ENCODE measurements around the gene IL22RA2.

The IL22RA2 gene

DNA sequence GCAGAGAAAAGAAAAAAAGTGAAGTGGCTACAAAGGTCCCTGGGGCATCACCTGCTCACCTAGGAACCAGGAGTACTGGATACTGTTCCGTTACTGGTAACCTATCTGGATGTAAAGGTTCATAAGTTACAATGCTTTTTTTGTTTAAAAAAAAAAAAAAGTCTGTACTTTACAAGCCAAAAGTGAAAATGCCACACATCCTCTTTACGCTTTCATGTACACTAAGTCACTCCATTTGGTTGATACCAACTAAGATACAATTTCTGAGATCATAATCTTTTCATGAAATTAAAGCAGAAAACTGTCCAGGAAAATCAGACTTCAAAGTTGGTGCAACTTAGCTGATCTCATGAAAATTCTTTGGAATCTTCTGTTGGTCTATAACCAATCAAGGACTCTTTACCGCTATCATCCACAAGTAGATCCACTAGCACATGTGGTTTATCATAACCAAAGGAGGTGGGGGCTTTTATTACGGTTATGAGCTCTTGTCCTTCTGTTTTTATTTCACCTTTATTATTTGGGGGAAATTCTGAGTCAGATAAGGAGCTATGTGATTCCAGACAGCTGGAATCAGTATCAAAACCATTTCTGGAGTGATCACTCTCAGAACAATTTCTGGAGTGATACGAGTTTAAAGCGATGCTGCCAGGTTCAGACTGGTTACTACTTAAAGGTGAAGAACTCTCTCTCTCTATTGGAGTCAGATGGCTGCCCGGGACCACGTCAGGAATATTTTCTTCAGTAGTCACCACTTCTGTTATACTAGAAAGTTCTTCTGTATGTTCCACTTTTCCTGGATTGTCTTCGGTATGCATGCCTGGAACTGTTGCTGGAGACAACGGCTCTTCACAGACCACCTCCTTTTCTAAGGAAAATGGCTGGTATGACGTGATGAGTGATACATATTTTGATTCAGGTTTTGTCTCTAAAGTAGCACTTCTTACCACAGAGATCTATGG lies 24.5 kb upstream of the IL22RA2 start:
- H3K4me3 ChIP-seq (ENCODE audit: low read depth, low read length), result no peak overlapping the region

DNA sequence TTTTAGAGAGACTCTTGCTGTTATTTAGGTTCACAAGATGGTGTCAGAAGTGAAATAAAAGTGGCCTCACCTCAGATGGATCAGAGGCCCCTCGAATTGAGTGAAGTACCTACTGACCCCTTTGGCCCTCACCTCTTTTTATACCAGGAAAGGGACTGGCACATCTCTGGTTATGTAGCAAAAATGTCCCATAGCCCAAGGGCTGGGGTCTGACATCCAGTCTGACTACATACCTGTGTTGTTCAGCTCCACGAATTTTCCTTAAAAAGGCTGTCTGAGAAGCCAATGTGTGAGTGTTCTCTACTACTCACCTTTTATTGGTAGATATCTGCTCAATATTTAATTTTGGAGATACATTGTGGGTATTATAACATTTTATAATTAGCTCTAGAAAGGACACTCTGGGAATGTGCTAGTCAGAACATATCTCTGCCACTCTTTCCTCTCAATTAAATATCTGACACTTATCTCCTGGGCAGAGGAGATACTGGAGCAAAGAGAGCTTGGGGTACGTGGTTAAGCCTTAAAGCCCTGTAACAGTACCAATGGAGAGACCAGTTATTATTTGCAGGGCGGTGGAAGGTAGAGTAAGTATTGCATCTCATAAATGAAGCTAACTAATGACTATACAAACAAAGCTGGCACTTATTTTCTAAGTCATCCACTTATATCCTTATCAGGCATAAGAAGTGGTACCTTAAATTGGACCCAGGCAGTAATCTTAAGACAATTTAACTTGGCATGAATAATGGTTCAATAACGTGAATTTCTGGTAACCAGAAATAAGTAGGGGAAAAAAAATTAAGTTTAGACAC lies 20.0 kb upstream of the IL22RA2 start:
- no peak overlapping the region for H3K4me3 ChIP-seq (ENCODE audit: low read depth, low read length)

DNA sequence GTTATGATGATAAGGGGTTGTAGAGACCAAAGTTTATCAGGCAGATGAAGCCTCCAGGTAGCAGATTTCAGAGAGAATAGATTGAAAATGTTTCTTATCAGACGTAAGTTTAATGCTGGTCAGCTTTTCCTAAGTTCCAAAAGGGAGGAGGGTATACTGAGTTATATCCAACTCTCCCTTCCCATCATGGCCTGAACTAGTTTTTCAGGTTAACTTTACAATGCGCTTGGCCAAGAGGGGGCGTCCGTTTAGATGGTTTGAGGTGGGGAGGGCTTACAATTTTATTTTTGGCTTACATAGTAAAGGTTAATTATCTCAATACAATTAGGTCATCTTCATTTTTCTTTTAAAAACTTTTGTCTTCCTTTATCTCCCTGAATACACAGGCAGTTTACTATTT lies 19.4 kb upstream of the IL22RA2 start:
- no peak overlapping the region for H3K4me3 ChIP-seq (ENCODE audit: low read depth, low read length)

DNA sequence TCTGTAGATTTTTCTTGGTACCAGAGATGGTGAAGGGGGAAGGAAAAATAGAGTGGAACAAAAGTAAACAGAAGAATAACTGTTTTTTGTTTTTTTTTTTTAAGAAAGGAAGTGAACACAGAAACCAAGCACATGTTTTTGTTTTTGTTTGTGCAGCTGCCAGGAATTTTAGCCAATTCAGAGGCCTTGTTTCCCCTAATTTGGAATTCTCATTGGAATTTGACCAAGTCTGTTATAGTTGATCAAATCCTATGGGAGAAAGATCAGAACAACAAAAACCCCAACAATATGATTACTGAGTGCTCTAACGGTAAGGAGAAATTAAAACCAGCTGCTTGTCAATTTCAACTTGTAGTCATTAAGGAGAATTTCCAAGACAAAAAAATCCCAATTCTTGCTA lies 18.2 kb upstream of the IL22RA2 start:
- H3K4me3 ChIP-seq (ENCODE audit: low read depth, low read length), result no peak overlapping the region

DNA sequence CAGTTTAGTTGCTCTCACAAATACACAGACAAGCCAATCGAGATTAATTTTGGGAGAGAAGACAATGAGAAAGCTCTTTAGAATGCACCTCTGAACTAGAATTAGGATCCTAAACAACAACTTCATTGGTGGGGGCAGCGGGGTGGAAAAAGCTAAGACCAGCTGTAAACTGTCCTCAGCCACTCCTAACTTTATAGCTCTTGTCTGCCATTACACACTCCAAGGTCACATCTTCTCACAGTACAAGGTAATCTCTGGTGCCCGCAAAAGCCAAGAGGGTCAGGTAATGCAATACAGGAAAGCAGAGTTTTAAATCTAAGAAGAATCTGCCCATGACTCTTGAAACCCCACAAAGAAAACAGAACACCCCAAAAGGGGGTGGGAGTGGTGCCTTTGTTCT lies 17.8 kb upstream of the IL22RA2 start:
- no peak overlapping the region for H3K4me3 ChIP-seq (ENCODE audit: low read depth, low read length)

DNA sequence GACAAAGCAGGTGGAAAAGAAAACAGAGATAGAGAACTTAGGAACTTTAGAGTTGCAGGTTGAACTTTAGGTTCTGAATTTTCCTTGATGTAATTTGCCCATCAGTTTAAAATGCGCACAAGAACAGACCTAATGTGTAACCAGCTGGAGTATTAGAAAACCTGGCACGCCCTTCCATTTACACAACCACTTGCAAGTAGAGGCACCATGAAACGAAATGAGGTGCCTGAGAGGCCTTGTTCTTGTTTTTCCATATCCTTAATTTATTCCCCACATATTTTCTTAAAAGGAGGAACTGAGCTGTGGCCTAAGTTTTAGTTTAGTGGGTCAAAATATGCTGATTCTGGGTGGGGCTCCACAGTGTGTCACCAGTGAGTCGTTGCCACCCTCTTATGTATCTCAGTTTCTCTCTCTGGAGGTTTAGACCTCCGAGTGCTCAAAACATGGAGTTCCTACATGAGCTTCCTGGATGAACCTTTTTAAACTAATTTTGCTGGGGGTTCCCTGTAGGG lies 17.2 kb upstream of the IL22RA2 start:
- H3K4me3 ChIP-seq (ENCODE audit: low read depth, low read length), result no peak overlapping the region

DNA sequence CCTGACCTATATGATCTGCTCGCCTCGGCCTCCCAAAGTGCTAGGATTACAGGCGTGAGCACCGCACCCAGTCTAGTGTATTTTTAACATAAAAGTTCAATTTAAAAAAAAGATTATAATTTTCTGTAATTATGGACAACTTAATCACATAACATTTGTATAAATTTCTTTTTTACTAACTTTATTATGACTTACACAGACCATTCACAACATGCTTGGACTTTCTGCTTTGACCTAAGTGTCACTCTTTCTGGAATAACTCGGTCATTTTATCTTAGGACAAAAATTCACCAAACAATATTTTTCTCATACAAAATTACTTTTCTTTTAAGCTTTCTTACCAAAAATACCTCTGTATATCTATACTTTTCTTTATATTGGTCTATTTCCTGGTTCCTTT lies 15.4 kb upstream of the IL22RA2 start:
- no peak overlapping the region for H3K4me3 ChIP-seq (ENCODE audit: low read depth, low read length)

DNA sequence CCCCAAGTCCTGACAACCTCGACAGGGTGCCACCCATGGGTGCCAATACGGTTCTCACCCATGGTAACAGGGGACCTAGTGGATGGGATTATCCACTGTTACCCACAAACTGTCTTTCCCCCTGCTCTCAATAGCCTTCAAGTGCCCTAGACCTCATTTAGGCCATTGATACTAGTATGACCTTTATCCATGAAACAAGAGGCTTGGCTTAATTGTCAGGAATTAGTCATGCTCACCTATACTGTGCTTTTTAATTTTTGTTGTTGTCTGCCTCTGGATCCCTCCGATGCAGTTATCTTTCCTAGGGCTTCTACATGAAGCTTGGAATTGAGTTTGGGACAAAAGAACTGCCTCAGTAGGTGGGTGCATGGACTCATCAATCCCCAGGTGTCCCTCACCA lies 11.8 kb upstream of the IL22RA2 start:
- H3K4me3 ChIP-seq (ENCODE audit: low read depth, low read length), result no peak overlapping the region

DNA sequence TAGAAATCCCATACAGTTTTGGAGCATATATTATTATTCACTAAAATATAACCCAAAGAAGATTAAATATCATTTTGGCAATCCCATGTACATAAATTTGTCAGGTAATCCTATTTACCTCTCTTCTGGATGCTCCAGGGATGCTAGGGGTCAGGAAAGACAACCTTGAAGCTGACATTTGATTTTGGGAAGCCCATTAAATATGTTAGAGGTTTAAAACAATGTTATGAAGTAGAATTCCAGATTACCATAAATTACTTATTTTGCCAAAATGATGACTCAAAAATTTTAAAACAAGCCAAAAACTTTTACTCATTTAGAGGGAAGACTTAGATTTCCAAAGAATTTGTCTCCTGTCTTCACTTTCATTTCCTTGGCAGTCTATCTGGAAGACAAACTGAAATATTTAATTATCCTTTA lies 9.2 kb upstream of the IL22RA2 start:
- H3K4me3 ChIP-seq (ENCODE audit: low read depth, low read length), result no peak overlapping the region

DNA sequence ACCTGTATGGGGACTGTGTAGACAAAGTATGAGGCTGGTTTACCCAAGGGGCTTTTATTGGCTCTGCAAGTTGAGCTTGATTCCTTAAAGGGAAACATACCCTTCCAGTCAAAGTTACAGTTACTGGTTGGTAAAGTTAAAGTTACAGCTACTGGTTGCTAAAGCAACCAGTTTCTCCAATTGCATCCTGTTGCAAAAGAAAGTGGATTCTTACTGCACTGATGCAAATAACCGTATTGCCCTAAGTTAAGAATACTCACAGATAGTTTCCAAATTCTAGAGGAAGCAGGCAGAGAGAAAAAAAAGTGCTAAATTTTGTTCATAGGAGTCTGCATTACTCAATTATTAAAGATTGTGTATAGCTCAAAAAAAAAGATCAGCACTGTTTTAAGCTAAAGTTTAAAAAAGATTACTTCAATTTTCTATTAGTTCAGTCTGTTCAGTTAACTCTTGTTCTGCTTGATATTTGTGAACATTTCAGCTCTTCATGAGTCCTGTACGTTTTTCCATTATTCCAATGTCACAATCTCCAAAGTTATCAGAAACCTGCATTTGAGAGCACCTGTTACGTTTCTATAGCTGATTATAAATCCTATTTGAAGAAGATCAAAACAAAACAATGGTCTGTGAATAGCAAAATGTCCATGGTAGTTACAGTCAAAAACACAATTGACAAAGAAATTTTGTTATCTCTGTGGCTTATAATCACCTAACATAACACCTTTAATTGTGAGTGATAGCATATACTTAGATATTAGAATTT lies 8.6 kb upstream of the IL22RA2 start:
- no peak overlapping the region for H3K4me3 ChIP-seq (ENCODE audit: low read depth, low read length)

DNA sequence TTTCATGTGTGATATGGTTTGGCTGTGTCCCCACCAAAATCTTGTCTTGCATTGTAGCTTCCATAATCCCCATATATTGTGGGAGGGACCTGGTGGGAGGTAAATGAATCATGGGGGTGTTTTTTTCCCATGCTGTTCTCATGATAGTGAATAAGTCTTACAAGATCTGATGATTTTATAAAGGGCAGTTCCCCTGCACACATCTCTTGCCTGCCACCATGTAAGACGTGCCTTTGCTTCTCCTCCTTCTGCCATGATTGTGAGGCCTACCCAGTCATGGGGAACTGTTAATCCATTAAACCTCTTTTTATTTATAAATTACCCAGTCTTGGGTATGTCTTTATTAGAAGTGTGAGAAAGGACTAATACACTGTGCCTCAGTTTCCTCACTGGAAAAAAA lies 4.2 kb upstream of the IL22RA2 start:
- no peak overlapping the region for H3K4me3 ChIP-seq (ENCODE audit: low read depth, low read length)

DNA sequence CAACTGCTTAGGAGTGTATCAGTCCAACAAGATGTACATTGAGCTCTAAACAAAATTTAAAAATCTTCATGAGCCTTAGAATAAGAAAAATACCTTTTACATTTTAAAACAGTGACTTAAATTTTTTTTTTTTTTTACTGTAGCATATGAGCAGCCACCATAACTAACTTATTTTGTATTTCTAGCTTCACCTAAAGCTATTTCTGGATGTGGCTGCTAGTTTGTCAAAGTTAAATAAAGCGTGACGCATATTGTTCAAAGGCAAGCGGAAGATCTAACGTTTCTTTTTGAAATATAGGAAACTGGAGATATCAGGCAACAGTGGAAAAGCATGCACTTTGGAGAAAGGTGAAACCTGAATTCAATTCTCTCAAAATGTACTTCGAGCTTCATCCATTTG lies 3.3 kb upstream of the IL22RA2 start:
- H3K4me3 ChIP-seq (ENCODE audit: low read depth, low read length), result no peak overlapping the region

DNA sequence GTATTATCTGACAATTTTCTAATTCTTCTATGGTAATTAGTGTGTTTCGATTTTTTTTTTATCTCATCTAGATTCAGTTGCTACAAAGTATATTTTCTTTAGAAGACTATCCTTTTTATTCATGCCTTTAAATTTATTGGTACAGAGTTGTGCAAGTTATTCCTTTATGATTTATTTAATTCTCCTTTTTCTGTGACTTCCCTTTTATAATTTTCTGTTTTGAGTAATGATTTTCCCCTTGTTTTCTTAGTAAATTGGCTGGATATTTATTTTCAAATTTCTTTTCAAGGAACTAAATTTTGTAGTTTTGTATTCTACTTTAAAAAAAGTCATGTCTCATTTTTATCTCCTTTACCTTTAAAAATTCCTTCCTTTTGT lies 2.4 kb upstream of the IL22RA2 start:
- H3K4me3 ChIP-seq (ENCODE audit: low read depth, low read length), result no peak overlapping the region

DNA sequence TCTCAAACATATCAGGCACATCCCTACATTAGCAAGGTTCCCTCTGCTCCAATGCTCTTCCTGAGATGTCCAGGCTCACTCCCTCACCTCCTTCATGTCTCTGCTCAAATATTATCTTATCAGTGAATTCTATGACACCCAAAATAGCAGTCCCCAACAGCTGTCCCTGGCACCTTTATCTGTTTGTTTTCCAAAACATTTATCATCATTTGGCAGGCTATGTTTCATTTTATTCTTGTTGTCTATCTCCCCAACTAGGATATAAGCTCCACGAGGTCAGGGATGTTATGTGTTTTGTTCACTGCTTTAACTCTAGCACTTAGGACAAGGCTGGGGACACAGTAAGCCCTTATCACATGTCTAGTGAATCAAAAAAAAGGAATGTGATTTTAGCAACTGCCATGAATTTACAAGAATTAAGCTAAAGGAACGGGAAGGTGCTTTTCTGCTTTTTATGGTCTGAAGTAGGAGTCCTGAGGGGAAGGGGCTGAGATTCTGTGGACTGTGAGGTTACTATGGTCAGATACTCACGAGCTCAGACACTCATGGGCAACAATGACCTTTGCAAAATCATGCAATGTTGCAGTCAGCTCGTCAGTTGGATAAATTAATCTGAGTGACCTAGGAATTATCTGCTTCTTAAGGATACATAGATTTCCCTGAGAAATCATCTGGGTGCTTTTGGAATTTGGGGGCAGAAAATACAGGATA lies 1.9 kb upstream of the IL22RA2 start:
- no peak overlapping the region for H3K4me3 ChIP-seq (ENCODE audit: low read depth, low read length)

DNA sequence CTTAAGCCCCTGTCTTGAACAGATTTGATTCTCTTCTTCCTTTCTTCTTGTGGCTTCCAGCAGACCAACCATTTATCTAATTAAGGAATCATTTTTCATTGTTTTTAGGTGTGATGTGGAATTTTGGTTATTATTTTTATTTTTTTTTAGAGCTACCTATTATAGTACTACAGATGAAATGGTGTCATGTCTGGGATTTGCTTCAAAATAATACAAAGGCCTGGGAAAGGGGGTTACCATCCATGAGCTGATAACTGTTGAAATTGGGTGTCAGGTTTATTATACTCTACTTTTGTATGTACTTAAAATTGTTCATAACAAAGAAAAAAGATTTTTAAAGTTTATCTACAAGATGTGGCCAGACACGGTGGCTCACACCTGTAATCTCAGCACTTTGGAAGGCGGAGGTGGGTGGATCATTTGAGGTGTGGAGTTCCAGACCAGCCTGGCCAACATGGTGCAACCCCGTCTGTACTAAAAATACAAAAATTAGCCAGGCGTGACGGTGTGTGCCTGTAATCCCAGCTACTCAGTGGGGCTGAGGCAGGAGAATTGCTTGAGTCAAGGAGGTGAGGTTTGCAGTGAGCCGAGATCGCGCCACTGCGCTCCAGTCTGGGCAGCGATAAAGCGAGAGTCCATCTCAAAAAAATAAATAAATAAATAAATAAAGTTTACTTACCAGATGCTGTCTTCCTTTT lies 561 bp downstream of the IL22RA2 start:
- no peak overlapping the region for H3K4me3 ChIP-seq (ENCODE audit: low read depth, low read length)

DNA sequence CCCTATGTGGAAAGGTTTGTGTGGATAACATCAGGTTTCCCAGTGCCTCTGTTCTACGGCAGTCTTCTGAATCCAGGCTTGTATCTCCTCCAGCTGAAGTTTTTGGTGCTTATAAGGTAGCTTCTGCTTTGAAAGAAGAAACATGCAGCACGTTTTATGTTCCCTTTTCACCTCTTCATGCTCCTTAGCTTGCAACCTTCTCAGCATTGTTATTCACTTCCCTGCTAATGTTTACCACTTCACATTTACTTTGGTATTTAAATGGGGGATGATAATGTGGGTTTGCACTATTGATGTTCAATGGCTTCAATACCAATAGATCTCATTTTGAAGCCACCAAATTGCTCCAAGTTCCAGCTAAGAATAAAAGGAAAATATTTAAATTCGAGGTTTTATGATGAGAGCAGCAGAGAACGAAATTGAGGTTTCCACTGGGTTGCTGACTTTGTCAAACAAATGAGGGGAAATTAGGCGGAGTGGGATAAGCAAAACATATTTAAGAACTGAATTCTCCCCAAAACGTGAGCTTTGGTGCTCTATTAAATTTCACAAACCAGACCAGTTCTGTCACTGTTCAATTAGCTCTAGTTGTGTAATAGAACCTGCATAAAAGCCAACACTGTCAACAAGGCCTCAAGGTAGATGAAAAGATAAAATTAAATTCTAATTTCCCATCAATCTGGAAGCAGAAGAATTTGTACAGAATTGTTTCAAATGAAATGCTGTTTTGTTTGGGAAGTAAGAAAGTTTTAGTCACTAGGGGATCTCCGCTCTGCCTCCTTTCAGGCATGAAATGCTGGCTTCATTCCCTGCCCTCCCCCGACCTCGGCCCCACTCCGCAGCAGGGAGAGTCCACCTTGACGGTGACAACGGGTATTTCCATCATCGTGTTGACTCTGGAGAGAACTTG lies 1.4 kb downstream of the IL22RA2 start:
- no peak overlapping the region for H3K4me3 ChIP-seq (ENCODE audit: low read depth, low read length)

DNA sequence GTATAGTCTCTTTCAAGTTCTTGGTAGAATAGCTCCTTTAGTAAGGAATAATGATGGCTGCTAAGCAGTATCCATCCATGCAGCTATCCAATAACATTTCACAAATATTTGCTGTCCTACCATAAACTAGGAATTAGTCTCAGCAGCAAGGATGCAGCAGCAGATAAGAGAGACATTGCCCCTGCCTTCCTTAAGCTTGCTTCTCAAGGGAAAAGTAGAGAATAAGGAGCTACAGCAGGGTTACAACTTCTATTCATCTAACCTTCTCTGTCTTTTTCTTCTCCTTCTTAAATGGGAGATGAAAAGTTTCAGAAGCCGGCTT lies 2.4 kb downstream of the IL22RA2 start:
- H3K4me3 ChIP-seq (ENCODE audit: low read depth, low read length), result no peak overlapping the region

DNA sequence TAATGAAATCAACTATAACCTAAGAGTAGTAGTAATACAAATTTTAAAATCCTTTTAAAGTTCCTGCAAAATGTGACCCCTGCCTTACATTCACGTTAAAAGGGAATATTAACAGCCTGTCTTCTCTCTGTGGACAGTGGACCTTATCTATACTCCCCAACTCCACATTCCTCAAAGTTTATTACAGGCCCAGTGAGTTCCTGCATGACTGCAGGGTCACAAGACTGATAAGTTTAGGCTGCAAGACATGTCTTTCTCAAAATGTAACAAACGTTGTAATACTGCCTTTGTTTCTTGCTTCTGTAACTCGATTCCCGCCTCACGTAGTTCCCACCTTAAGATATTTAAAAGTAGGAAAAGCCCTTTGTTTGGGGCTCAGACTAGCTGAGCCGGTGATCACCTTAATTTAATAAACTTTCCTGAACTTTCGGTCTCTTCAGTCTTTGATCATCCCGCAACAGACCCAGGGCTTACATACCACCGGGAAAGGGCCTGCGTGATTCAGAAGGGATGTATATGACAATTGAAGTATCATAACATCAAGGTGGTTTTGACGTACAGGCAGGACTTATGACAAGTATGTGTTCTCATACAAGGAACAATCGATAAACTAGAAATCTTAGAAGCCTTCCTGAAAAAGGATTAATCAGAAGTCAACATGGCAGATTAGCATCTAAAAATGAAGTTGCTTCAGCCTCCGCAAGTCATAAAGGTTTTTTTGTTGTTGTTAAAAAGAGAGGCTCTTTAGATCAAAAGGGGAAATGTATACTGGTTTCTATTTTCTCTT lies 3.0 kb downstream of the IL22RA2 start:
- H3K4me3 ChIP-seq (ENCODE audit: low read depth, low read length), result no peak overlapping the region
